Measurements from ENCODE around the gene ANKMY1.
A peak's percentile ranks its signal among the peaks of the same experiment; 100 is the strongest.

ANKMY1 gene

DNA sequence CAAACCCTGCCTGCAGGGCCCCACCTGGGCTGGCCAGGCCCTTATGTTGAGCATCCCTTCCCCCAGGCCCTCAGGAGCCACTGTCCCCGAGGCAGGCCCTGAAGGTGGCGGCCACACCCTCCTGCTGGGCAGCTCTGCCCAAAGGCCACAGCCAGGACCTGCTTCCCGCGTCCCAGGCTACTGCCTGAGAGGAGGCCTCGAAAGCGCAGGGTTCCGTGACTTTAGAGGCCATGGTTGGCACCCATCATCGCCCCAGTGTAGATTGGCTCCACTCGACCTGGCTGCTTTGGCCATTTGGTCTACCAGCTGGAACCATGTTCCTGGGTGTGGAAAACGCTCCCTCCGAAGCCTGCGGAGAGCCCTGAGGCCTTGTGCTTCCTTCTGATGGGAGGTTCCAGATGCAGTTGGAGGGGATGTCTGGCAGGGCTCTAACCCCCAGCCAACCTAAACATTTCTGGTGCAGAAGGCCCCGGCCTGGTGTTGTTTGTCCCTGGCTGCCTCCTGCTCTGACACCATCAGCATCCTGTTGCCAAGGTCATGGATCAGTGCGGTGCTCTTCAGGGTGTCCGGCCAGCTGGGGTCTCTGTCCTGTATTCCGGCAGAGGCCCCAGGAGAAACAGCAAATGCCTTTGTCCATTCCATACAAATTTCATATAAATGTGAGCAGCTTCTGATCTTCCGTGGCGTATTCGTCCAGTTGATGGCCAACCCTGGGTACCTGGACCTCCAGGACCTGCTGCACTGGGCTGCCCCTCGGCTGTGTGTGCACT is 43.5 kb upstream of the ANKMY1 start:
- Histone ChIP-seq H3K36me3 (ENCODE audit: low read depth) (no peaks in the 10 kb centered on the region), H3K9me3 (ENCODE audit: severe bottlenecking) (no peaks in the 10 kb centered on the region), H3K27ac (ENCODE audit: poor library complexity, severe bottlenecking) (no peak overlapping the region), H3K4me3 (ENCODE audit: severe bottlenecking) (no peak overlapping the region), H3K4me1 (ENCODE audit: insufficient read depth, poor library complexity, severe bottlenecking) (no peaks in the 10 kb centered on the region), H3K27me3 (ENCODE audit: insufficient read depth, poor library complexity, severe bottlenecking) (no peaks in the 10 kb centered on the region)
- no peak for ATAC-seq (ENCODE audit: low read depth)
- DNase-seq (ENCODE audit: low spot score), result peak; percentile 44
- TF ChIP-seq, protein P1, sequence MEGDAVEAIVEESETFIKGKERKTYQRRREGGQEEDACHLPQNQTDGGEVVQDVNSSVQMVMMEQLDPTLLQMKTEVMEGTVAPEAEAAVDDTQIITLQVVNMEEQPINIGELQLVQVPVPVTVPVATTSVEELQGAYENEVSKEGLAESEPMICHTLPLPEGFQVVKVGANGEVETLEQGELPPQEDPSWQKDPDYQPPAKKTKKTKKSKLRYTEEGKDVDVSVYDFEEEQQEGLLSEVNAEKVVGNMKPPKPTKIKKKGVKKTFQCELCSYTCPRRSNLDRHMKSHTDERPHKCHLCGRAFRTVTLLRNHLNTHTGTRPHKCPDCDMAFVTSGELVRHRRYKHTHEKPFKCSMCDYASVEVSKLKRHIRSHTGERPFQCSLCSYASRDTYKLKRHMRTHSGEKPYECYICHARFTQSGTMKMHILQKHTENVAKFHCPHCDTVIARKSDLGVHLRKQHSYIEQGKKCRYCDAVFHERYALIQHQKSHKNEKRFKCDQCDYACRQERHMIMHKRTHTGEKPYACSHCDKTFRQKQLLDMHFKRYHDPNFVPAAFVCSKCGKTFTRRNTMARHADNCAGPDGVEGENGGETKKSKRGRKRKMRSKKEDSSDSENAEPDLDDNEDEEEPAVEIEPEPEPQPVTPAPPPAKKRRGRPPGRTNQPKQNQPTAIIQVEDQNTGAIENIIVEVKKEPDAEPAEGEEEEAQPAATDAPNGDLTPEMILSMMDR (IDR thresholded peaks at IDR 0.05; ENCODE audit: poor library complexity, severe bottlenecking), result no peak

DNA sequence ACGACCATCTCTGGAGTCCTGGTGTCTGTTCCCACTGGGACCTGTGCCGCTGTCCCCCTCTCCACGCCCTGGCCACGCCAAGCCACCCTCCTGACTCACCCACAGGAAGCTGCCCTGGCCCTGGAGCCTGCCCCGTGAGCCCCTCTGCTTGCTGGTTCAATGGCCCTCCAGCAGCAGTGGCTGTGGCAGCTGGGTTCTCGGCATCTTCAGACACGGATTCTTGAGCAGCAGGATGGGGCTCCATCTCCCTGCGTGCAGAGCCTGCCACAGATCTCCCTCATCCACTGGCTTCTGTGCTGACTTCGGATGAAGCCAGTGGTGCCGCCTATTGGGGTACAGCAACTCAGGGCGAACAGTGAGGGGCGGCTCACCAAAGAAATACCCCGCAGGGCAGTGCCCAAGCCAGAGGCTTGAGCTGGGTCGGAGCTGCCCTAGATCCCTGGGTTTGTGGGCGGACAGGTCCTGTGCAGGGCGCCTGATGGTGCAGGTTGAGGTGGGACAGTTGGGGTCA is 42.7 kb upstream of the ANKMY1 start:
- TF ChIP-seq, protein P1 (IDR thresholded peaks at IDR 0.05; ENCODE audit: poor library complexity, severe bottlenecking), result no peak

DNA sequence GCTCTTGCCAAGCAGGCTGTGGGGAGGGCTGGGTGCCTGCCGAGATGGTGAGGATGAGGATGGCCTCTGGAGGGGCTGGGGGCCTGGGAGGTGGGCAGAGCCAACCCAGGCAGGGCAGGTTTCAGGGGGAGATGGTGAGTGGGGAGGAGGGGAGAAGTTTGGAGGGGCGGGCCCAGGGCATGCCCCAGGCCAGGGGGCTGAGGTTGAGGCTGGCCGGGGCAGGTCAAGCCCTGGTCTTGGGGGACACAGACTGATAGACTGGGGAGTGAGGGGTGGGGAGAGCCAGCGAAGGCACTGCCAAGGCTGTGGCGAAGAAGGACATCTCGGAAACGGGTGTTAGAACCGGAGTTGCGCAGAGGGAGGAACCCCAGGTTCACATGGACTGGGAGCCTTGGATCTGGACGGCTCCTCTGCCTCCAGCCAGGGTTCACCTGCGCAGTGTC is 41.4 kb upstream of the ANKMY1 start:
- H3K4me1 ChIP-seq (ENCODE audit: insufficient read depth, poor library complexity, severe bottlenecking), result no peaks in the 10 kb centered on the region
- peaks cover 7% of the 10 kb centered on the region; the same call in 1 of the 2 replicates for H3K36me3 ChIP-seq (ENCODE audit: low read depth)
- H3K27me3 ChIP-seq (ENCODE audit: insufficient read depth, poor library complexity, severe bottlenecking), result no peaks in the 10 kb centered on the region
- peak; percentile 34 for DNase-seq (ENCODE audit: low spot score)
- no peak overlapping the region for H3K4me3 ChIP-seq (ENCODE audit: severe bottlenecking)
- no peaks in the 10 kb centered on the region for H3K9me3 ChIP-seq (ENCODE audit: severe bottlenecking)
- TF ChIP-seq, protein P1 (IDR thresholded peaks at IDR 0.05; ENCODE audit: poor library complexity, severe bottlenecking), result no peak
- no peak overlapping the region for H3K27ac ChIP-seq (ENCODE audit: poor library complexity, severe bottlenecking)
- no peak for ATAC-seq (ENCODE audit: low read depth)

More for the DNA sequence above, 42.7 kb upstream of the ANKMY1 start:
- no peak overlapping the region for H3K27ac ChIP-seq (ENCODE audit: poor library complexity, severe bottlenecking)
- H3K9me3 ChIP-seq (ENCODE audit: severe bottlenecking), result no peaks in the 10 kb centered on the region
- no peak overlapping the region for H3K4me3 ChIP-seq (ENCODE audit: severe bottlenecking)
- H3K27me3 ChIP-seq (ENCODE audit: insufficient read depth, poor library complexity, severe bottlenecking), result no peaks in the 10 kb centered on the region
- ATAC-seq (ENCODE audit: low read depth) (no peak), DNase-seq (ENCODE audit: low spot score) (peak; percentile 34)
- H3K4me1 ChIP-seq (ENCODE audit: insufficient read depth, poor library complexity, severe bottlenecking), result no peaks in the 10 kb centered on the region
- peaks cover 5% of the 10 kb centered on the region; the same call in 1 of the 2 replicates for H3K36me3 ChIP-seq (ENCODE audit: low read depth)

- no peaks in the 10 kb centered on the region for H3K4me1 ChIP-seq (ENCODE audit: insufficient read depth, poor library complexity, severe bottlenecking)
- ATAC-seq (ENCODE audit: low read depth), result no peak
- H3K4me3 ChIP-seq (ENCODE audit: severe bottlenecking), result no peak overlapping the region
- H3K9me3 ChIP-seq (ENCODE audit: severe bottlenecking), result no peaks in the 10 kb centered on the region
- peaks cover 7% of the 10 kb centered on the region; the same call in 1 of the 2 replicates for H3K36me3 ChIP-seq (ENCODE audit: low read depth)
- peak; percentile 62 for DNase-seq (ENCODE audit: low spot score)
- TF ChIP-seq, protein P1 (IDR thresholded peaks at IDR 0.05; ENCODE audit: poor library complexity, severe bottlenecking), result no peak
- H3K27ac ChIP-seq (ENCODE audit: poor library complexity, severe bottlenecking), result no peak overlapping the region
- H3K27me3 ChIP-seq (ENCODE audit: insufficient read depth, poor library complexity, severe bottlenecking), result no peaks in the 10 kb centered on the region
Measured at GRCh38 chr2:240598311-240598911, 40.6 kb upstream of the ANKMY1 start.

Measured in RWPE2 (cell line).